Measurements from ENCODE around the gene CAPN9. TPM values are rescaled to one million over a fixed set of nuclear protein-coding genes. Genes with fewer than 3 reads are reported as not detected.

The CAPN9 gene
- total and polyA plus RNA-seq, 4 donors: not detected

GRCh38 chr1:230703679-230704385, 43.4 kb upstream of the CAPN9 start:
- Histone ChIP-seq H3K9ac (ENCODE audit: low read depth in 1 of 2, low read length in 2 of 2) (no peak overlapping the region), H3K9me3 (ENCODE audit: control insufficient read depth in 4 of 4, low read length in 3 of 4) (no peaks in the 10 kb centered on the region), H3K27ac (ENCODE audit: low read depth in 1 of 2, low read length in 2 of 2) (no peak overlapping the region), H3K27me3 (ENCODE audit: control insufficient read depth in 4 of 4, insufficient read depth in 4 of 4, low read length in 3 of 4) (no peaks in the 10 kb centered on the region), H3K4me3 (ENCODE audit: low read depth in 1 of 3, low read length in 3 of 3) (no peak overlapping the region), H3K4me1 (ENCODE audit: control insufficient read depth in 4 of 4, insufficient read depth in 4 of 4, low read length in 3 of 4) (peaks cover 2 to 29% (median 17%) of the 10 kb centered on the region in 4 donors), H3K36me3 (ENCODE audit: control insufficient read depth in 4 of 4, insufficient read depth in 3 of 4, low read depth in 1 of 4, low read length in 3 of 4) (peaks cover 10 to 54% (median 42%) of the 10 kb centered on the region in 4 donors)
- TF ChIP-seq TAF1 (conservative IDR thresholded peaks at IDR 0.05): no peak
- peak; percentile 40 for TF ChIP-seq NR2F2 (IDR thresholded peaks at IDR 0.05)
- TF ChIP-seq SP1 (IDR thresholded peaks at IDR 0.05): peak; percentile 4
- no peak for TF ChIP-seq HNF4G (IDR thresholded peaks at IDR 0.05)
- TF ChIP-seq EGR1 (IDR thresholded peaks at IDR 0.05; ENCODE audit: low read depth in 2 of 2): peak in 1 of 2 donors; percentile 65
- peak; percentile 0 for TF ChIP-seq ATF3 (IDR thresholded peaks at IDR 0.05)
- no peak for TF ChIP-seq YY1 (IDR thresholded peaks at IDR 0.05)
- no peak for TF ChIP-seq FOXA1 (IDR thresholded peaks at IDR 0.05)
- no peak for TF ChIP-seq ZBTB33 (IDR thresholded peaks at IDR 0.05)
- TF ChIP-seq JUND (IDR thresholded peaks at IDR 0.05): peak in 1 of 2 donors; percentile 3
- no peak for TF ChIP-seq GABPA (IDR thresholded peaks at IDR 0.05 in 1 of 2, conservative IDR thresholded peaks at IDR 0.05 in 1 of 2)
- peak in 1 of 2 donors; percentile 40 for TF ChIP-seq RXRA (IDR thresholded peaks at IDR 0.05)
- no peak for DNase-seq (ENCODE audit: low spot score)
- 86% methylated on average over 8 of the region's 8 CpGs for WGBS

GRCh38 chr1:230704830-230705229, 42.4 kb upstream of the CAPN9 start:
- Histone ChIP-seq H3K36me3 (ENCODE audit: control insufficient read depth in 4 of 4, insufficient read depth in 3 of 4, low read depth in 1 of 4, low read length in 3 of 4) (peaks cover 13 to 60% (median 42%) of the 10 kb centered on the region in 4 donors), H3K27me3 (ENCODE audit: control insufficient read depth in 4 of 4, insufficient read depth in 4 of 4, low read length in 3 of 4) (no peaks in the 10 kb centered on the region), H3K9ac (ENCODE audit: low read depth in 1 of 2, low read length in 2 of 2) (no peak overlapping the region), H3K9me3 (ENCODE audit: control insufficient read depth in 4 of 4, low read length in 3 of 4) (no peaks in the 10 kb centered on the region), H3K4me3 (ENCODE audit: low read depth in 1 of 3, low read length in 3 of 3) (no peak overlapping the region), H3K27ac (ENCODE audit: low read depth in 1 of 2, low read length in 2 of 2) (no peak overlapping the region), H3K4me1 (ENCODE audit: control insufficient read depth in 4 of 4, insufficient read depth in 4 of 4, low read length in 3 of 4) (peaks cover 2 to 39% (median 24%) of the 10 kb centered on the region in 4 donors)
- TF ChIP-seq GABPA (IDR thresholded peaks at IDR 0.05 in 1 of 2, conservative IDR thresholded peaks at IDR 0.05 in 1 of 2) (no peak), EGR1 (IDR thresholded peaks at IDR 0.05; ENCODE audit: low read depth in 2 of 2) (peak in 1 of 2 donors; percentile 14), FOXA2 (IDR thresholded peaks at IDR 0.05) (no peak), YY1 (IDR thresholded peaks at IDR 0.05) (no peak), JUND (IDR thresholded peaks at IDR 0.05) (no peak), SP1 (IDR thresholded peaks at IDR 0.05) (peak; percentile 18), HNF4G (IDR thresholded peaks at IDR 0.05) (no peak), ATF3 (IDR thresholded peaks at IDR 0.05) (peak; percentile 13), MAX (IDR thresholded peaks at IDR 0.05) (no peak), FOXA1 (IDR thresholded peaks at IDR 0.05) (no peak), HNF4A (conservative IDR thresholded peaks at IDR 0.05) (no peak), NR2F2 (IDR thresholded peaks at IDR 0.05) (no peak)
- WGBS: 85% methylated on average over 7 of the region's 7 CpGs
- DNase-seq (ENCODE audit: low spot score): no peak

All from liver (tissue), 9 donors.